ENCODE measurements around the gene RNH1. TPM values are rescaled to one million over a fixed set of nuclear protein-coding genes. Genes with fewer than 3 reads are reported as not detected.

The RNH1 gene
- total RNA-seq, 1 donor from 2014 or later = 649 TPM

- no peaks in the 10 kb centered on the region for H3K27me3 ChIP-seq
- no peak overlapping the region for H3K4me3 ChIP-seq
- H3K36me3 ChIP-seq = peaks cover 55 to 57% of the 10 kb centered on the region in 2 donors
- no peaks in the 10 kb centered on the region for H3K9me3 ChIP-seq
- intact Hi-C loops (cut with DNase I) = no loop called here
- peaks cover 10 to 34% of the 10 kb centered on the region in 2 donors for H3K4me1 ChIP-seq
- no peak overlapping the region for H3K27ac ChIP-seq
- TF ChIP-seq CTCF (IDR thresholded peaks at IDR 0.05) = no peak
- DNase-seq (ENCODE audit: low spot score in 2 of 2) = peak in 1 of 2 donors; percentile 60
Measured at GRCh38 chr11:501001-501682, 5.9 kb downstream of the RNH1 start.

DNA sequence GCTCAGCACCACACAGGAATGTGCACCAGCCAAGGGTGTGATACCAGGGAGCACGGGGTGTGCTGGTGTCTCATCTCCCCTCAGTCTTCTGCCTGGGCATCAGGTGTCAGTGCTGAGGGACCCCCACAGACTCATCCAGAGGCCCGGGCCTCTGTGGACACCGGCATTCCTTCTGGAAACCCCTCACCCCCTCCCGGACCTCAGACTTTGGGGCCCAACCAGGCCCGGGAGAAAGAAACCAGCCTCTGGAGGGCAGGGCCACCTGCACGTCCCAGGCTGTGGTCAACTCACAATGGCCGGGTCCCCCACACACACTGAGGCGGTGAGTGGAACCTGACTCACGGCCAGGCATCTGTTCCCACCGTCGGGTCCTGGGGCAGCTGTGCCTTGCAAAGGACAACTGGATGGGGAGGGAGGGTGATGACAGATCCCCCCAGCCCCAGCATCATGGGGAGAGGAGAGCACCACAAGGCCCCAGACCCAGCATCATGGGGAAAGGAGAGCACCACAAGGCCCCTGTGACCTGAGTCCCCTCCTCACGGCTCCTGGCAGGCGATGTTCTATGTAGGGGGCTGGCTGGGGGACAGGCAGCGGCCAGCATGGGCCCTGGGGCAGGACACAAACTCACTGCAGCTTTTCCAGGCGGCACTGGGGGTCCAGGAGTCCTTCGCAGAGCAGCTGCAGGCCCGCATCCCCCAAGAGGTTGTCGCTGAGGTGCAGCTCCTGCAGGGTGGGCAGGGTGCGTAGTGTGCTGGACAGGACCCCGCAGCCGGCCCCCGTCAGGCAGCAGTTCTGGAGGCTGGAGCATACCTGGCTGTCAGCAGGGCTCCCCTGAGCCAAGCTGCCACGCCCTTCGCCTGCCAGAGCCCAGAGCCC is 7.6 kb downstream of the RNH1 start:
- intact Hi-C loops (cut with DNase I) = no loop called here
- no peak for TF ChIP-seq CTCF (IDR thresholded peaks at IDR 0.05)
- Histone ChIP-seq H3K4me1 (peaks cover 0 to 17% of the 10 kb centered on the region in 2 donors), H3K27ac (no peak overlapping the region), H3K4me3 (no peak overlapping the region), H3K9me3 (no peaks in the 10 kb centered on the region), H3K27me3 (no peaks in the 10 kb centered on the region), H3K36me3 (peaks cover 66 to 70% of the 10 kb centered on the region in 2 donors)
- DNase-seq (ENCODE audit: low spot score in 2 of 2) = peak in 1 of 2 donors; percentile 58

- intact Hi-C loops (cut with DNase I) = no loop called here
- peak in 1 of 2 donors; percentile 63 for DNase-seq (ENCODE audit: low spot score in 2 of 2)
- peaks cover 0 to 10% of the 10 kb centered on the region in 2 donors for H3K4me1 ChIP-seq
- no peaks in the 10 kb centered on the region for H3K27me3 ChIP-seq
- TF ChIP-seq CTCF (IDR thresholded peaks at IDR 0.05) = no peak
- H3K9me3 ChIP-seq = no peaks in the 10 kb centered on the region
- peaks cover 76 to 79% of the 10 kb centered on the region in 2 donors for H3K36me3 ChIP-seq
- no peak overlapping the region for H3K27ac ChIP-seq
- H3K4me3 ChIP-seq = no peak overlapping the region
Measured at GRCh38 chr11:498297-499181, 8.5 kb downstream of the RNH1 start.

DNA sequence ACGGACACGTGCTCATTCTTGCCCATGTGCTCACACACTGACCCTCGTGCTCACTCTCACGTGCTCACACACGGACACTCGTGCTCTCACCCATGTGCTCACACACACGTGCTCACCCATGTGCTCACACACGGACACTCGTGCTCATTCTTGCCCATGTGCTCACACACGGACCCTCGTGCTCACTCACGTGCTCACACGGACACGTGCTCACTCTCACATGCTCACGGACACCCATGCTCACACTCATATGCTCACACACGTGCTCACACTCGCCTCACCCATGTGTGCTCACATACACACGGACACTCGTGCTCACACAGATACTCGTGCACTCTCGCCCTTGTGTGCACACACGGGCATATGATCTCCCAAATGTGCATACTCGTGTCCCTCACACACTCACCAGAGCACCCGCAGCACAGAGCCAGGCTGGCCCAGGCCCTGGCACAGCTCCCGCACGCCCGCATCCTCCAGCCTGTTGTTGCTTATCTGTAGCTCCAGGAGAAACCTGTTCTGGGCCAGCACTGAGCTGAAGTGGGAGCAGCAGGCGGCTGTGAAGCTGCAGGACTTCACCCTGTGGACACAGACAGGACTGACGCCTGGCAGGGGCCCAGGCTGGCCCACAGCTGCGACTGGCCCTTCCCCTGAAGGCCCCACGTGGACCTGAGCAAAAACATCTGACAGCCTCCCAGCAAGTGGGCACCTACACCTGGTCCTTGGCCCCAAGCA is 9.3 kb downstream of the RNH1 start:
- H3K36me3 ChIP-seq = peaks cover 81 to 82% of the 10 kb centered on the region in 2 donors
- H3K27me3 ChIP-seq = no peaks in the 10 kb centered on the region
- peaks cover 0 to 4% of the 10 kb centered on the region in 2 donors for H3K4me1 ChIP-seq
- no peak overlapping the region for H3K4me3 ChIP-seq
- TF ChIP-seq CTCF (IDR thresholded peaks at IDR 0.05) = no peak
- DNase-seq (ENCODE audit: low spot score in 2 of 2) = peak in 1 of 2 donors; percentile 60
- no peaks in the 10 kb centered on the region for H3K9me3 ChIP-seq
- no peak overlapping the region for H3K27ac ChIP-seq
- intact Hi-C loops (cut with DNase I) = no loop called here
